Measurements from ENCODE around the gene NUDT8. TPM values are rescaled to one million over a fixed set of nuclear protein-coding genes. Genes with fewer than 3 reads are reported as not detected.

NUDT8 gene
- polyA plus RNA-seq, 1 of the 3 experiments (the other 2 are of a cell fraction) = 2.7 TPM

DNA sequence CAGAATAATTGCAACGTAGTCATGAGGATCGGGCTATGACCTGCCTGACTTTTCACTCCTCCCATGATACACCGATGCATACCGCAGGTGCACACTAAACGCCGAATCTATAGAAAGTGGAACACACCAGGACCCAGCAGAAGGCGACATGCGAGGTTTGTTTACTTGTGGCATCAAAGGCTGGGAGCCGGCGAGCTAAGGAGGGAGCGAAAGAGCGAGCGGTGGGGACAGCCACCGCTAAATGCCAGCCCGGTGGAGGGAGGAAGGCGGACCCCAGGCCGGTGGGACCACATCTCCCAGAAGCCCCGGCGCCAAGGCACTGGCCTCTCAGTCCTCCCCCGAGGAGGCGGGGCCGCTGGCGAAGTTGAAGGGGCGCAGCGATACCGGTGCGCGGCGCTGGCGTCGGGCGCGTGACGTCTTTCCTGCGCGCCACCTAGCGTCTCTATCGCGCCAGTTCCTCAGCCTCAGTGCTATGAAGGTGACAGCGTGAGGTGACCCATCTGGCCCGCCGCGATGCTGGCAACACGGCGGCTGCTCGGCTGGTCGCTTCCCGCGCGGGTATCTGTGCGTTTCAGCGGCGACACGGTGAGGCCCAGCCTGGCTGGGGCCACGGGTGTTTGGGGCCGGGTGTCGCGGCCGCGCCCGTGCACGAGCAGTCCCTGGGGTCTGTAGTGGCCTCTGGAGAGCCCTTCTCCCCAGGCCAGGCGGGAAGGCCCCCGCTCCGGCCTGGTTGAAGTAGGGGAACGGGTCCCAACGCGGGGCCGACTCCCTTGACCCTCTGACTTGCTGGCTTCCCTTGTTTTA lies 23.0 kb downstream of the NUDT8 start, which contains the start of gene NDUFV1:
NDUFV1 (plus strand) TSS at position 445 of the 804 bp plus-strand sequence; CDS start at position 514, 69 bp downstream.
- Histone ChIP-seq H3K9ac (peak within 1 kb of the TSS; percentile 86), H3K27me3 (ENCODE audit: insufficient read depth) (no peaks in the 10 kb centered on the region), H4K20me1 (ENCODE audit: insufficient read depth) (no peaks in the 10 kb centered on the region), H3K4me3 (ENCODE audit: low read depth in 2 of 2, low read length in 1 of 2) (peak within 1 kb of the TSS; percentile 96 to 98), H3K4me1 (ENCODE audit: control insufficient read depth in 1 of 2, insufficient read depth in 2 of 2, low read depth in 1 of 2, low read length in 1 of 2) (peaks cover 7 to 13% of the 10 kb centered on the region in 2 experiments; a peak in 3 of 4 replicates), H3K4me2 (peak within 1 kb of the TSS; percentile 92), H3K9me3 (no peaks in the 10 kb centered on the region), H3K79me2 (ENCODE audit: insufficient read depth) (peaks cover 17% of the 10 kb centered on the region), H3F3A (replicated peaks; ENCODE audit: insufficient read depth) (no peaks in the 10 kb centered on the region), H3K27ac (ENCODE audit: low read depth in 2 of 2, low read length in 1 of 2) (peak within 1 kb of the TSS in 1 of 2 experiments; percentile 55; a peak in 2 of 4 replicates), H3K9me2 (no peaks in the 10 kb centered on the region), H3K36me3 (replicated peaks in 1 of 2; ENCODE audit: control insufficient read depth in 1 of 2, insufficient read depth in 2 of 2, low read length in 1 of 2) (peaks cover 5 to 31% of the 10 kb centered on the region in 2 experiments), H2AFZ (ENCODE audit: low read depth) (peak within 1 kb of the TSS; percentile 85)
- POLR2A ChIA-PET = no interaction called here
- CTCF ChIA-PET = interaction anchor here (1.0 to 1.4 kb wide), 3 partner anchors 15 to 35 kb away, joined by 3 to 4 read pairs (median 3); partner anchors contain the start of gene NUDT8
- WGBS (ENCODE audit: low lambda C conversion rate) = 0% methylated on average over 12 of the region's 69 CpGs
- DNase-seq = peak; percentile 98
- TF ChIP-seq SMC3 (IDR thresholded peaks at IDR 0.05; ENCODE audit: low read depth, low read length) (0 out of 2 replicates have a peak, but pooled peaks have one; percentile 18), TCF12 (IDR thresholded peaks at IDR 0.05) (no peak), FOXJ3 (CRISPR knock-in tag; IDR thresholded peaks at IDR 0.05) (no peak), REST (IDR thresholded peaks at IDR 0.05; ENCODE audit: low read depth, low read length) (no peak), ELF1 (IDR thresholded peaks at IDR 0.05) (peak; percentile 47; the same call in 1 of the 2 replicates), CTCF (IDR thresholded peaks at IDR 0.05) (peak; percentile 52), RCOR1 (IDR thresholded peaks at IDR 0.05; ENCODE audit: low read length) (0 out of 2 replicates have a peak, but pooled peaks have one; percentile 18), FOSL2 (IDR thresholded peaks at IDR 0.05; ENCODE audit: borderline replicate concordance, low read depth) (no peak), GABPA (IDR thresholded peaks at IDR 0.05; ENCODE audit: low read depth) (peak; percentile 85), USF2 (IDR thresholded peaks at IDR 0.05; ENCODE audit: borderline replicate concordance, low read depth, low read length) (peak; percentile 4; the same call in 1 of the 2 replicates), NRF1 (IDR thresholded peaks at IDR 0.05; ENCODE audit: low read depth, low read length) (peak; percentile 41), EZH2phosphoT487 (IDR thresholded peaks at IDR 0.05; ENCODE audit: borderline replicate concordance, low read depth) (no peak), MXI1 (IDR thresholded peaks at IDR 0.05; ENCODE audit: low read depth, low read length) (peak; percentile 88), RXRA (IDR thresholded peaks at IDR 0.05; ENCODE audit: borderline replicate concordance, low read depth) (no peak), ZBTB33 (IDR thresholded peaks at IDR 0.05; ENCODE audit: borderline replicate concordance, low read depth) (no peak), MEF2A (IDR thresholded peaks at IDR 0.05; ENCODE audit: borderline replicate concordance, low read depth) (no peak), YY1 (IDR thresholded peaks at IDR 0.05; ENCODE audit: low read depth) (no peak), GATA2 (CRISPR knock-in tag; IDR thresholded peaks at IDR 0.05) (no peak), CHD2 (IDR thresholded peaks at IDR 0.05; ENCODE audit: low read length, partially characterized antibody) (peak; percentile 83)
- TF ChIP-seq, protein P1, sequence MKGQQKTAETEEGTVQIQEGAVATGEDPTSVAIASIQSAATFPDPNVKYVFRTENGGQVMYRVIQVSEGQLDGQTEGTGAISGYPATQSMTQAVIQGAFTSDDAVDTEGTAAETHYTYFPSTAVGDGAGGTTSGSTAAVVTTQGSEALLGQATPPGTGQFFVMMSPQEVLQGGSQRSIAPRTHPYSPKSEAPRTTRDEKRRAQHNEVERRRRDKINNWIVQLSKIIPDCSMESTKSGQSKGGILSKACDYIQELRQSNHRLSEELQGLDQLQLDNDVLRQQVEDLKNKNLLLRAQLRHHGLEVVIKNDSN (IDR thresholded peaks at IDR 0.05; ENCODE audit: borderline replicate concordance, low read depth) = no peak
- TF ChIP-seq, protein P2, sequence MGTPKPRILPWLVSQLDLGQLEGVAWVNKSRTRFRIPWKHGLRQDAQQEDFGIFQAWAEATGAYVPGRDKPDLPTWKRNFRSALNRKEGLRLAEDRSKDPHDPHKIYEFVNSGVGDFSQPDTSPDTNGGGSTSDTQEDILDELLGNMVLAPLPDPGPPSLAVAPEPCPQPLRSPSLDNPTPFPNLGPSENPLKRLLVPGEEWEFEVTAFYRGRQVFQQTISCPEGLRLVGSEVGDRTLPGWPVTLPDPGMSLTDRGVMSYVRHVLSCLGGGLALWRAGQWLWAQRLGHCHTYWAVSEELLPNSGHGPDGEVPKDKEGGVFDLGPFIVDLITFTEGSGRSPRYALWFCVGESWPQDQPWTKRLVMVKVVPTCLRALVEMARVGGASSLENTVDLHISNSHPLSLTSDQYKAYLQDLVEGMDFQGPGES (IDR thresholded peaks at IDR 0.05; ENCODE audit: low read depth, low read length) = no peak

All from SK-N-SH (cell line).